Sigmoid colon (tissue), 4 donors: ENCODE data around the gene PKHD1.
"Not testable (repeated sequence)": the region's sequence is repeated elsewhere in the genome, so short reads cannot be mapped to it uniquely, and the experiment has no call there.

Experiments
- POLR2AphosphoS5 ChIP-seq, 4 donors: sonication (generic); formaldehyde crosslinking; IDR thresholded peaks; one replicate each; pipeline ENCODE4 v1.6.1; 2017; ENCODE audit warnings: antibody characterized with exemption in 4 of 4
- TF ChIP-seq, protein P1 (sequence below), 4 experiments: fragments of 450-650 bp in 3 of 4; fragments of 200-600 bp in 1 of 4; IDR thresholded peaks; one replicate each; pipeline ENCODE4 v1.5.1; 2016 to 2019; ENCODE audit warnings: antibody characterized with exemption in 4 of 4, mild to moderate bottlenecking in 3 of 4, moderate library complexity in 2 of 4

GRCh38 chr6:51939695-51940094, 147.7 kb downstream of the PKHD1 start:
- not testable (repeated sequence) for TF ChIP-seq POLR2AphosphoS5 (IDR thresholded peaks at IDR 0.05)
- TF ChIP-seq, protein P1, sequence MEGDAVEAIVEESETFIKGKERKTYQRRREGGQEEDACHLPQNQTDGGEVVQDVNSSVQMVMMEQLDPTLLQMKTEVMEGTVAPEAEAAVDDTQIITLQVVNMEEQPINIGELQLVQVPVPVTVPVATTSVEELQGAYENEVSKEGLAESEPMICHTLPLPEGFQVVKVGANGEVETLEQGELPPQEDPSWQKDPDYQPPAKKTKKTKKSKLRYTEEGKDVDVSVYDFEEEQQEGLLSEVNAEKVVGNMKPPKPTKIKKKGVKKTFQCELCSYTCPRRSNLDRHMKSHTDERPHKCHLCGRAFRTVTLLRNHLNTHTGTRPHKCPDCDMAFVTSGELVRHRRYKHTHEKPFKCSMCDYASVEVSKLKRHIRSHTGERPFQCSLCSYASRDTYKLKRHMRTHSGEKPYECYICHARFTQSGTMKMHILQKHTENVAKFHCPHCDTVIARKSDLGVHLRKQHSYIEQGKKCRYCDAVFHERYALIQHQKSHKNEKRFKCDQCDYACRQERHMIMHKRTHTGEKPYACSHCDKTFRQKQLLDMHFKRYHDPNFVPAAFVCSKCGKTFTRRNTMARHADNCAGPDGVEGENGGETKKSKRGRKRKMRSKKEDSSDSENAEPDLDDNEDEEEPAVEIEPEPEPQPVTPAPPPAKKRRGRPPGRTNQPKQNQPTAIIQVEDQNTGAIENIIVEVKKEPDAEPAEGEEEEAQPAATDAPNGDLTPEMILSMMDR (IDR thresholded peaks at IDR 0.05) = not testable (repeated sequence)
